Heart left ventricle (tissue), 16 donors: Measurements from ENCODE around the gene CAPN9. TPM values are rescaled to one million over a fixed set of nuclear protein-coding genes. Genes with fewer than 3 reads are reported as not detected.

ENCODE experiments used
- ATAC-seq, 4 donors: fragments of 200-7000 bp; cut with Tn5 transposase; one replicate each; pipeline ENCODE4 v1.9.1; 2020 to 2022; ENCODE audit warnings: moderate library complexity in 4 of 4, mild to moderate bottlenecking in 3 of 4, moderate number of reproducible peaks in 1 of 4
- DNase-seq, 5 donors: peaks; one replicate each; pipeline ENCODE4 v3.0.0-alpha.2; 2020
- H3K27ac ChIP-seq, 12 donors: fragments of 200-600 bp; sonication (generic) in 4 of 12; one replicate each; pipeline versions ENCODE4 v1.5.0 to v1.8.0; 2016 to 2022; ENCODE audit warnings: mild to moderate bottlenecking in 2 of 12
- H3K27me3 ChIP-seq, 9 donors: fragments of 200-600 bp; sonication (generic) in 2 of 9; one replicate each; pipeline versions ENCODE4 v1.5.1 to v1.8.0; 2016 to 2022; ENCODE audit warnings: mild to moderate bottlenecking in 3 of 9
- H3K36me3 ChIP-seq, 9 donors: fragments of 200-600 bp; sonication (generic) in 2 of 9; one replicate each; pipeline versions ENCODE4 v1.5.0 to v1.8.0; 2018 to 2022; ENCODE audit warnings: mild to moderate bottlenecking in 2 of 9
- H3K4me1 ChIP-seq, 12 donors: fragments of 200-600 bp; sonication (generic) in 4 of 12; one replicate each; pipeline versions ENCODE4 v1.5.0 to v1.8.0; 2016 to 2022; ENCODE audit warnings: mild to moderate bottlenecking in 3 of 12
- H3K4me3 ChIP-seq, 12 donors: fragments of 200-600 bp; sonication (generic) in 4 of 12; one replicate each; pipeline versions ENCODE4 v1.5.0 to v1.8.0; 2017 to 2022; ENCODE audit warnings: mild to moderate bottlenecking in 9 of 12, moderate library complexity in 4 of 12
- H3K9me3 ChIP-seq, 12 donors: fragments of 200-600 bp; sonication (generic) in 4 of 12; one replicate each; pipeline versions ENCODE4 v1.5.0 to v1.8.0; 2016 to 2022; ENCODE audit warnings: mild to moderate bottlenecking in 1 of 12
- POLR2A ChIP-seq, 2 donors: fragments of 450-650 bp; IDR thresholded peaks; one replicate each; pipeline ENCODE4 v1.6.1; 2017; ENCODE audit warnings: antibody characterized with exemption in 2 of 2, mild to moderate bottlenecking in 2 of 2, moderate library complexity in 2 of 2
- WGBS, 4 donors: extraction: QIAGEN DNeasy Blood & Tissue Kit in 2 of 4; methylation state at CpG; one replicate each; pipeline versions ENCODE4 v1.1.5 to v1.1.7; 2013 to 2018; 5-methylcytosine and 5-hydroxymethylcytosine counted together
- intact Hi-C, 10 donors: fragments of 100-400 bp; cut with DNase I; formaldehyde crosslinking; loops; one replicate each; pipeline versions ENCODE4 v1.11.1 to v1.14.2; 2022
- polyA plus RNA-seq, 2 donors: library from polyadenylated mRNA; stranded (reverse); fragments of 200-250 nt; gene quantifications; one replicate each; pipeline ENCODE4 v1.2.3, GENCODE V29; 2013
- total RNA-seq, 9 donors: library from RNA; depleted of rRNA in 2 of 9; stranded (reverse); fragments of >200 nt in 2 of 9; fragmentation: NEBNext Ultra II Directional in 3 of 9; extraction: Animal tissue kit (Norgen Biotek cat#: 25700) in 3 of 9; gene quantifications; one replicate each; pipeline versions ENCODE4 v1.1.0 to v1.2.4, GENCODE V29; 2016 to 2023
- TF ChIP-seq, protein P1 (sequence below), 12 donors: fragments of 200-600 bp; sonication (generic) in 4 of 12; IDR thresholded peaks; one replicate each; pipeline versions ENCODE4 v1.5.0 to v1.8.0; 2018 to 2022; ENCODE audit warnings: antibody characterized with exemption in 12 of 12, mild to moderate bottlenecking in 5 of 12
- donor health status: ischemic (EF 13 %, LVEDD 7.1; RV severe dilation, severe dysfunction).
- donor health status: healthy with polysubstance abuse.
- donor health status: DM: no; HTN: yes; CAD: no.
- donor health status: DM: no; HTN: no; CAD: no.
- donor health status: ischemic (EF 25% LVEDD 6.9; RV normal size, moderate dysfunction).
- donor health status: ischemic (EF 25% LVEDD 5.7; RV mildly dilated, moderate dysfunction).
- donor health status: healthy.
- donor health status: DM: yes; HTN: yes; CAD: no.
- donor health status: ischemic (EF 35%, LVEDD 5.7; RV mildly dilated, moderate dysfunction).
- donor health status: nonischemic (EF 11% LVEDD 7.7; RV severe dilation, severe dysfunction).
- donor health status: DM: yes; HTN: yes; CAD: no.
- donor health status: PGD.
- donor health status: ischemic (EF 29% LVEDD 5.4; RV normal size, mild dysfunction).
- donor health status: nonischemic (EF 23%, LVEDD 6.1; RV moderate dilation, normal function).

The CAPN9 gene
- total and polyA plus RNA-seq, 11 donors: 0.04 to 0.31 (median 0.17) TPM; not detected in 7

DNA sequence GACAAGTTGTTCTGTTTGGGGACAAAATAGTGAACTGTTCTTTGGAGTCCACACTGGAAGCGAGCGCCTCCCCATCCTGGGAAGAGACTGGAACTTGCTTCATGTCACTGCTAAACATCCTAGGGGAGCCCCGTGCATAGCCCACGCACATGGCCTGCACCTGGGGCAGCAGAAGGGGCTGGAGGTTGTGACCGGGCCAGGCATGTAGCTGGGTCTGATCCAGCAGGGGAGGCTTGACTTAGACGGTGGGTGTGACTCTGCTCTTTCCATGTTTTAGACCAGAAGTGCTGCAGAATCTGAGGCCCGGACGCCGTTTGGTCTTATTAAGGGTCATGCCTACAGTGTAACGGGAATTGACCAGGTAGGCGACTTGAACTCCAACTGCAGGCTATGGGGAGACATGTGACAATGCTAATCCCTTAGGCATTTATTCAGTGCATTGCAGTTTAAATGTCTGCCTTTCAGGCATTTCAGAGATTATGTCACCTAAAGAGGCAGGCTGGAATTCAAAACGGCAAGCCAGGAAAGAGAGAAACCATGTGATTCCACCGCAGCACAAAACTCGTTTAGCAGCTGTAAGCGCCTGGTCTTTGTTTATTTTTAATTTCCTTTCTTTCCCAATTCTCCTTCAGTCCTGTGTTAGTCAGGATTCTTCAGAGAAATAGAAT lies 21.8 kb downstream of the CAPN9 start:
- ATAC-seq: peak in 2 of 4 donors; percentile 22 to 34
- Histone ChIP-seq H3K4me3 (no peak overlapping the region), H3K27ac (peak overlapping the region in 4 of 12 donors; percentile 42 to 60 (median 50)), H3K9me3 (peaks cover 0 to 5% (median 0%) of the 10 kb centered on the region in 12 donors), H3K4me1 (peaks cover 0 to 27% (median 4%) of the 10 kb centered on the region in 12 donors), H3K27me3 (no peaks in the 10 kb centered on the region), H3K36me3 (no peaks in the 10 kb centered on the region)
- intact Hi-C loops: no loop called here
- TF ChIP-seq, protein P1, sequence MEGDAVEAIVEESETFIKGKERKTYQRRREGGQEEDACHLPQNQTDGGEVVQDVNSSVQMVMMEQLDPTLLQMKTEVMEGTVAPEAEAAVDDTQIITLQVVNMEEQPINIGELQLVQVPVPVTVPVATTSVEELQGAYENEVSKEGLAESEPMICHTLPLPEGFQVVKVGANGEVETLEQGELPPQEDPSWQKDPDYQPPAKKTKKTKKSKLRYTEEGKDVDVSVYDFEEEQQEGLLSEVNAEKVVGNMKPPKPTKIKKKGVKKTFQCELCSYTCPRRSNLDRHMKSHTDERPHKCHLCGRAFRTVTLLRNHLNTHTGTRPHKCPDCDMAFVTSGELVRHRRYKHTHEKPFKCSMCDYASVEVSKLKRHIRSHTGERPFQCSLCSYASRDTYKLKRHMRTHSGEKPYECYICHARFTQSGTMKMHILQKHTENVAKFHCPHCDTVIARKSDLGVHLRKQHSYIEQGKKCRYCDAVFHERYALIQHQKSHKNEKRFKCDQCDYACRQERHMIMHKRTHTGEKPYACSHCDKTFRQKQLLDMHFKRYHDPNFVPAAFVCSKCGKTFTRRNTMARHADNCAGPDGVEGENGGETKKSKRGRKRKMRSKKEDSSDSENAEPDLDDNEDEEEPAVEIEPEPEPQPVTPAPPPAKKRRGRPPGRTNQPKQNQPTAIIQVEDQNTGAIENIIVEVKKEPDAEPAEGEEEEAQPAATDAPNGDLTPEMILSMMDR (IDR thresholded peaks at IDR 0.05): no peak
- TF ChIP-seq POLR2A (IDR thresholded peaks at IDR 0.05): no peak
- 32 to 52% (median 43%) methylated on average over 13 to 15 of the region's 15 CpGs for WGBS, 4 donors
- DNase-seq: no peak

DNA sequence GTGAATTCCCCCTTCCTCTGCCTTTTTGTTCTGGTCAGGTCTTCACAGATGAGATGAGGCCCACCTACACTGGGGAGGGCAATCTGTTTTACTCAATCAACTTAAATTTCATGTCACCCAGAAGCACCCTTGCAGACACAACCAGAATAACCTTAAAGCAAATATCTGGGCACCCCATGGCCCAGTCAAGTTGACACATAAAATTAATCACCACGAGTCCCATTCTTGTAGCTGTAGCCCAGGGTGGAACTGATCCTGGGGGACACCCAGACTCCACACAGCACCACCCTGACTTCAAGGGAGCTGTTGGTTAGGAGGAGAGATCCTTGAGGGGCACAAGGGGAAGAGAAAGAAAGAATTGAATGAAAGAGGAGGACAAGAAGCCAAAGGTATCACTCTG lies 23.1 kb downstream of the CAPN9 start:
- intact Hi-C loops: loop anchor here in 9 of 10 donors (5.0 to 10.0 kb wide), 7 partner anchors 48 to 138 kb away; partner anchors contain the start of genes COG2 (in 6 of the 9) and AGT (in 2 of the 9)
- H3K36me3 ChIP-seq: no peaks in the 10 kb centered on the region
- 80 to 100% (median 90%) methylated on average over 1 of the region's 1 CpG for WGBS, 4 donors
- H3K9me3 ChIP-seq: peaks cover 0 to 5% (median 0%) of the 10 kb centered on the region in 12 donors
- DNase-seq: no peak
- TF ChIP-seq, protein P1 (IDR thresholded peaks at IDR 0.05): no peak
- no peak for TF ChIP-seq POLR2A (IDR thresholded peaks at IDR 0.05)
- peaks cover 0 to 27% (median 4%) of the 10 kb centered on the region in 12 donors for H3K4me1 ChIP-seq
- H3K27me3 ChIP-seq: no peaks in the 10 kb centered on the region
- no peak for ATAC-seq
- H3K4me3 ChIP-seq: no peak overlapping the region
- H3K27ac ChIP-seq: no peak overlapping the region

DNA sequence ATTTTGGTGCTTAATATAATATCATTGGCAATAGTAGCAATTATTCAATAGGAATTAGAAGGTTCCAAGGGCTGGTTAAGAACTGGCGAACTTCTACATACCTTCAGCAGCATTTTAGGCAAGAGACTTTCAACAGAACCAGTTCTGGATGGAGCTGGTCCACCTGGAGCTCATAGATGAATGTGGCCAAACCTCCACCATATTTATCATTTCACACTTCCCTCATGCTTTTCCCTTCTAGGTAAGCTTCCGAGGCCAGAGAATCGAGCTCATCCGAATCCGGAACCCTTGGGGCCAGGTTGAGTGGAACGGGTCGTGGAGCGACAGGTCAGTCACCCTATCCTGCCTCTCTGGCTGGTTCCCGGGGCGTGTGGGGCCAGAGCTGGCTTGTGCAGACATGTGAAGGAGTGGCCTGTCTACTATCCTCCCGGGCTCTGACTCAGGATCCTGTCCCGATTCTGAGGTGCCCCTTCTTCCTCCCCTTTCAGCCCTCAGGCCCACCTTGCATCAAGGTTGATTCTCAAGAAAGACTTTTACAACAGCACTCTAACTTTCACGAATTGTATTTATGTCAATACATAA lies 24.7 kb downstream of the CAPN9 start:
- intact Hi-C loops: loop anchor here in 9 of 10 donors (5.0 to 10.0 kb wide), 7 partner anchors 50 to 140 kb away; partner anchors contain the start of genes COG2 (in 6 of the 9) and AGT (in 2 of the 9)

More for the DNA sequence above, 24.7 kb downstream of the CAPN9 start:
- no peaks in the 10 kb centered on the region for H3K27me3 ChIP-seq
- H3K9me3 ChIP-seq: peaks cover 0 to 5% (median 0%) of the 10 kb centered on the region in 12 donors
- no peak overlapping the region for H3K4me3 ChIP-seq
- TF ChIP-seq, protein P1 (IDR thresholded peaks at IDR 0.05): no peak
- TF ChIP-seq POLR2A (IDR thresholded peaks at IDR 0.05): no peak
- no peaks in the 10 kb centered on the region for H3K36me3 ChIP-seq
- H3K4me1 ChIP-seq: peaks cover 0 to 27% (median 4%) of the 10 kb centered on the region in 12 donors
- 72 to 79% (median 75%) methylated on average over 13 of the region's 13 CpGs for WGBS, 4 donors
- no peak for DNase-seq
- no peak overlapping the region for H3K27ac ChIP-seq
- no peak for ATAC-seq
